GM19025 (cell line): ENCODE results near the gene PPCS.

Experiments used
- ATAC-seq: cut with Tn5 transposase; IDR thresholded peaks from one replicate; pipeline ENCODE4 v1.9.1; 2021; ENCODE audit warnings: mild to moderate bottlenecking, low read depth, moderate library complexity; ENCODE audit not compliant: unreplicated experiment

The PPCS gene

GRCh38 chr1:42456010-42456753 lies at the start of gene PPCS, which contains the start of gene ZMYND12:
Gene PPCS (plus strand): TSS chr1:42456543. CDS start chr1:42456566, 23 bp downstream.
Gene ZMYND12 (minus strand): TSS chr1:42456022. CDS start chr1:42455997, 25 bp downstream.
- peak; percentile 77 for ATAC-seq

DNA sequence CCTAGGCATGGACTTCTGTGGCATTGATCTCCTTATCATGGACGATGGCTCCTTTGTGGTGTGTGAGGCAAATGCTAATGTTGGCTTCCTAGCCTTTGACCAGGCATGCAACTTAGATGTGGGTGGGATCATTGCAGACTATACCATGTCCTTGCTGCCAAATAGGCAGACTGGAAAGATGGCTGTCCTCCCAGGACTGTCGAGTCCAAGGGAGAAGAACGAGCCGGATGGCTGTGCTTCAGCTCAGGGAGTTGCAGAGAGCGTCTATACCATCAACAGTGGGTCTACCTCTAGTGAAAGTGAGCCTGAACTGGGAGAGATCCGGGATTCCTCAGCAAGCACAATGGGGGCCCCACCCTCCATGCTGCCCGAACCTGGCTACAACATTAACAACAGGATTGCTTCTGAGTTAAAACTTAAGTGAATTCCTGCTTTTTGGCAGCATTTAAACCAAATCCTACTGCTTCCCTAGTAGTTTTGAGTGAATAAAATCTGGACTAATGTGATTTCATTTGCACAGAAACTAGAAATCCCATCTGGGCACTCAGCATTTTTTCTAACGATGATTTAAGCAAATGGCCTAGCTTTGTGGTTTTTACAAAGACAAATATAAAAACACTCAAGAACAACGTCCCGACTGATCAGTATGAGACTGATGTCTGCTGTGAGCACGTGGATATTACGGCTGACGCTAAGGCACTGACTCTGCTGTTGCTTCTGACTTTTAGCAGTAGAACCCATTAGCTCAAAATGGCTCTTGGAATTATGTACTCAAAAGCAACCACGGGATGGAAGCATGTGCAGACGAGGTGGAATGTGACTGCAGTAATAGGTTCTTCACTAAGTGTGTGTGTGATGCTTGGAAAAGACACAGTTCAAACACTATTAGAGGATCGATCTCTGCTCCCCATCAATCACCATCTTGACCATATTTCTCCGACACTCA lies 41.5 kb upstream of the PPCS start:
- ATAC-seq, result no peak

DNA sequence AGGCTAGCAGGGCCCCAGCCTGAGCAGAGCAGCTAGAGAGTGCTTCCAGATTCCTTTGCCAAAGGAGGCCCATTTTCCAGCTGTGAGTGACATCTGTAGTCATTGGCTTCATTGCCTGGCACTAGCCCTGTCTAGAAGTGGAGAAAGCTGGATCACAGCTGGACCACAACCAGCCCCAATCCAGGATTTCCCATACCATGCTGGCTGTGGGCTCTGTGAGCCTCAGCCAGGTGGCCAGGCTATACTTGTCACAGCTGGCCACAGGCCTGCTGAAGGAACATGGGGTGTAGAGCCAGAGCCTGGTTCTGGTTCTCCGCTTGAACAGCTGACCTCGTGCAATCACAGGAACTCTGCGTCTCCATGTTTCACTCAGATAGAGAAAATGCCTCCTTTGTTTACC lies 39.2 kb upstream of the PPCS start:
- no peak for ATAC-seq

DNA sequence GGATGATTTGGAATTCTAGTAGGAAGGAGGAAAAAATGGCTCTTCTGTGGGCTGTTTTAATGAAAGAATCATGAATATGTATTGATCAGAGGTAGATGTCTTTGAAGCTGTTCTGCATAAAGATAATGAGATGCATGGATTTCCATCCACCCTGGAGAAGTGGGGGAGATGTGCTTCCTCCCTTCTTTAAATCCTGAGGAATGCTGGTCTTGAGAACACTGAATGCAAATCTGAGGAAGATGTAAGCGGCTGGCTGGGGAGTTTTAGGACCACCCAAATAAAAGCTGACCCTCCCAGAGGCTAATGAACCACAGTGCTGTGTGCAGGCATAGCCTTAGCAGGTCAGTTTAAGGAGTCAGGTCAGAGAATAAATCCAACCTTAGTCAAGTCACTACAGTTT lies 37.8 kb upstream of the PPCS start:
- no peak for ATAC-seq

DNA sequence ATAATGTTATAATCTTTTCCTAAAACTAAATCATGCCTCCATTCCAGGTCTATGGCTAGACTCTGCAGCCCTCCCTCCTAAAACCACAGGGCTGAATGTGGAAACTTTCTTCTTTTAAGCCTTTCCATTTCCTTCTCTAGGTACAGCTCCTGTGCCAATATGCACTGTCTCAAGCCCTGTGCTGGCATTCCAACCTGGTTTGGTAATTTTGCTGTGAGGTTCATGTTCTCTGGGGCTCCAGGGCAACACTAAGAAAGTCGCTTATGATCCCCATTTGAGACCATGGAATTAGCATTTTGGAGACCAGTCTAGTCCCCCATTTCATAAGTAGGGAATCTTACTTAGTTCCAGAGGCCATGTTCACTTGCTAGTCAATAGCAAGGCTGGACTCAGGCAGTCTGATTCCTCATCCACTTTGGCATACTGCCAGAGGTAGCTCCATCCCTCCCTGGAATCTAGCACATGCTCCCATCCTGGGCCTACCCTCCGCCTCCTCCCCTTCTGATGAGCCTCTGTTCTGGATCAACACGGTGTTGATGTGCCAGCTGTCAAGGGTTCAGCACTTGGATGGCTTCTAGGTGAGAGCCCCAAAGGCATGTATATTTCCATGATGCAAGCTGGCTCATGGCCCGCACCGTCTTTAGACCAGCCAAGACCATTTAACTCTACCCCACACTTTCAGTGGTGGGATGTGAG lies 37.1 kb upstream of the PPCS start:
- no peak for ATAC-seq

GRCh38 chr1:42420121-42420520 lies 36.2 kb upstream of the PPCS start:
- no peak for ATAC-seq

DNA sequence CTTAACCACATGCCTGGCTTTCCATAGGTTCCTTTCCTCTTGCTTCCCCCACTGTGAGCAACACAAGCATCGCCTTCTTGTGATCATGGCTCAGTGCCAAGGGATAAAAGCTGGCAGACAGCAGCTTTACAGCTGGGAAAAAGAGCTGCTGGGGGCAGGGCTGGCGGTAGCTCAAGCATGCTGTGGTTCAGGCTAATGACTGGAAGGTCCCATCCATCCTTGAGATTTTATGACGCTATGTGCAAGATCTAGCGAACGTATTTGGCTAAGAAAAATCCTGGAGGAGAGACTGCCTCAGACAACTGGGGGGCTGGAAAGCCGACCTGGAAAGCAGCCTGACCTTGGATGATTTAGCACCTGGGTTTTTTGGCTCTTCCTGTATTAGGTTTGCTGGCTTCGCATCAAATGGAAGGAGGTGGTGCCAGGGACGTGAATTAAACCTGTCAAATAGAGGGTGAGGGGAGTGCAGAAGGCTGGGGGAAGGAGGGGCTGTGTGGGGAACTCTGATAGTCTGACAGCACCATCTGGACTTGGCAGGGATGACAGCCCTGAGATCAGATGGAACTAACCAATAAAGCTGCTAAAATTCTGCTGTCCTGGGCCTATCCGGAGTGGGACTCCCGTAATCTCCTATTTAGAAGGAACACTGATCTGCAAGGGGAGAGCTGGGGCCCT lies 35.3 kb upstream of the PPCS start:
- ATAC-seq, result no peak

DNA sequence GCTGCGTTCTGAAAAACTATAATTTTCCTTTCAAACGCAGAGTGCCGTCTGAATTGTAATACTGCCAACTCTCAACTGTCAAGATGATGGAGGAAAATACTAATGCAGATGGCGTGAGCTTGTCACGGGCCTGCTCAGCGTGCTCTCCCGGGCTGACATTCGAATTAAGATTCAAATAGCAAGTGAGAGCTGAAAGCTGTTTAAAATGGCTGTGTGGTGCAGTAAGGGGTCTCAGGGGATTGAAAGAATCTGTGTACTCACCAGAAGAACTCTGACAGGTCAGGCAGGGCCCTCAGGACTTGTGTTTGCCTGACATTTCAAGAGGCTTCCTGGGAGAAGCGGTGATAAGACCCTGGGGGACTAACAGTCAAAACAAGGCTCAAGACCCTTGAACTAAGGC lies 33.6 kb upstream of the PPCS start:
- ATAC-seq, result no peak

- no peak for ATAC-seq
Measured at GRCh38 chr1:42423681-42424080, 32.7 kb upstream of the PPCS start.

DNA sequence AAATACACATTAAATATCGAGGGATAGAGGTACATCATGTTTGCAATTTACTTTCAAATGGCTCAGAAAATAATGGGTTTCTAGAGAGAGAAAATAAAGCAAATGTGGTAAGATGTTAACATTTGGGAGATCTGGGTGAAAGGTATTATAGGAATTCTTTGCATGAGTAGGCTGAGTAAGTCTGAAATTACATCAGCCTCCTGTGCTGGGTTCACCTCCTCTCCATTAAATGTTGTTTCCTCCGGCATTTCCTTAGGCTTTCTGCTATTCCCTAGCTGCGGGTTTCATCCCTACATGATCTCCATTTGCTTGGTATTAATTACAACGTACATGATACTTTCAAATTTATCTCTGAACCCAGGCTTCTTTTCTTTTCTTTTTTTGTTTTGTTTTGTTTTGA lies 32.1 kb upstream of the PPCS start:
- no peak for ATAC-seq

GRCh38 chr1:42427240-42427639 lies 29.1 kb upstream of the PPCS start:
- no peak for ATAC-seq

GRCh38 chr1:42429603-42430002 lies 26.7 kb upstream of the PPCS start:
- no peak for ATAC-seq

- no peak for ATAC-seq
Measured at GRCh38 chr1:42430286-42431135, 25.8 kb upstream of the PPCS start.

DNA sequence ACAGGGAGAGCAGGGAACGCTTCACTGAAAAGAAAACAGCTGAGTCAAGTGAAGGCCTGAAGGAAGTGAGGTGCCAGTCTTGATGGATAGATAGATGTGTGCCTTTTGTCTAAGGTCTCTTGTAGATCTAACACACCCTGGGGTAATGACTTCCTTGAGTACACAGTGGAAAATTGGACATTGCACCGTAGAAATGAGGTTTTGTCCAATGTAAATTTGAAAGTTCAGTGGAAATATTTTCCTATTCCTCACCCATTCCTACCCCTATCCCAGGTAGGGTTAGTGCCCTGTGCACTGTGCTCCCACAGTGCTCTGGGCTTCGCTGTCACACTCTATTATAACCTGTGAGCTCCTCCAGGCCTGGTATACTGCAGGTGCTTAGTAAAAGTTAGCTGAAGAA lies 24.8 kb upstream of the PPCS start:
- no peak for ATAC-seq

GRCh38 chr1:42432714-42433113 lies 23.6 kb upstream of the PPCS start:
- ATAC-seq, result no peak

GRCh38 chr1:42433369-42433768 lies 23.0 kb upstream of the PPCS start:
- ATAC-seq, result no peak

GRCh38 chr1:42434340-42434739 lies 22.0 kb upstream of the PPCS start:
- ATAC-seq, result no peak

DNA sequence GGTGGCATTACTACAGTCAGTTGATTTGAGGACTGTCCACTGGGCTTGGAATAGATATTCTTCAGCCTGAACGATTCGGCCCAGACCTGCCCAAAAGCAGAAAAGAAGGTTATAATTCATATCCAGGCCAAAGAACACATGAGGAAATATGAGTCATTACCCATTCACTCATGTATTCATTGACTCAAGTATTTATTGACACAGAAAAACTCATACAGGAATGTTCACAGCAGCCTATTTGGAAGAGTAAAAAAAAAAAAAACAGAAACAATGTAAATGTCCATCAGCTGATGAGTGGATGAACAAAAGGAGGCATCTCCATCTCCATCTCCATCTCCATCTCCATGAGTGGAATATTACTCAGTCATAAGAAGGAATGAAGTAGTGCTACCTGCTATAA lies 16.4 kb upstream of the PPCS start:
- ATAC-seq, result no peak

GRCh38 chr1:42442662-42443061 lies 13.7 kb upstream of the PPCS start:
- no peak for ATAC-seq

- no peak for ATAC-seq
Measured at GRCh38 chr1:42449256-42449655, 7.1 kb upstream of the PPCS start.
